ENCODE measurements around the gene CMIP. TPM values are rescaled to one million over a fixed set of nuclear protein-coding genes. Genes with fewer than 3 reads are reported as not detected.

Gene CMIP
- total RNA-seq, 1 experiment from 2014 or later, result 1.4 TPM

- DNase-seq, result no peak
- Histone ChIP-seq H3K27me3 (no peaks in the 10 kb centered on the region), H3K9me3 (no peaks in the 10 kb centered on the region), H3K36me3 (peaks cover 4% of the 10 kb centered on the region), H3K4me3 (no peak overlapping the region)
Measured at GRCh38 chr16:81511371-81511770, 66.8 kb downstream of the CMIP start.

- DNase-seq, result peak; percentile 65
- Histone ChIP-seq H3K27me3 (no peaks in the 10 kb centered on the region), H3K9me3 (no peaks in the 10 kb centered on the region), H3K4me3 (no peak overlapping the region), H3K36me3 (peaks cover 4% of the 10 kb centered on the region)
Measured at GRCh38 chr16:81513204-81514040, 68.8 kb downstream of the CMIP start.

GRCh38 chr16:81514041-81514559 lies 69.5 kb downstream of the CMIP start:
- Histone ChIP-seq H3K4me3 (no peak overlapping the region), H3K36me3 (peaks cover 4% of the 10 kb centered on the region), H3K27me3 (no peaks in the 10 kb centered on the region), H3K9me3 (no peaks in the 10 kb centered on the region)
- DNase-seq, result no peak

GRCh38 chr16:81514568-81515258 lies 70.1 kb downstream of the CMIP start:
- Histone ChIP-seq H3K9me3 (no peaks in the 10 kb centered on the region), H3K4me3 (no peak overlapping the region), H3K36me3 (peaks cover 4% of the 10 kb centered on the region), H3K27me3 (no peaks in the 10 kb centered on the region)
- DNase-seq, result no peak

- Histone ChIP-seq H3K27me3 (no peaks in the 10 kb centered on the region), H3K4me3 (no peak overlapping the region), H3K9me3 (no peaks in the 10 kb centered on the region), H3K36me3 (peaks cover 2% of the 10 kb centered on the region)
- DNase-seq, result no peak
Measured at GRCh38 chr16:81515281-81515680, 70.7 kb downstream of the CMIP start.

- Histone ChIP-seq H3K9me3 (no peaks in the 10 kb centered on the region), H3K4me3 (no peak overlapping the region), H3K27me3 (no peaks in the 10 kb centered on the region), H3K36me3 (no peaks in the 10 kb centered on the region; the same call in 1 of the 2 replicates)
- DNase-seq, result no peak
Measured at GRCh38 chr16:81515721-81516120, 71.1 kb downstream of the CMIP start.

GRCh38 chr16:81516478-81517149 lies 72.0 kb downstream of the CMIP start:
- Histone ChIP-seq H3K27me3 (no peaks in the 10 kb centered on the region), H3K4me3 (no peak overlapping the region), H3K9me3 (no peaks in the 10 kb centered on the region), H3K36me3 (no peaks in the 10 kb centered on the region; the same call in 1 of the 2 replicates)
- DNase-seq, result no peak

- no peaks in the 10 kb centered on the region for H3K27me3 ChIP-seq
- no peak overlapping the region for H3K4me3 ChIP-seq
- H3K9me3 ChIP-seq, result no peaks in the 10 kb centered on the region
- DNase-seq, result no peak
- H3K36me3 ChIP-seq, result no peaks in the 10 kb centered on the region; the same call in 1 of the 2 replicates
Measured at GRCh38 chr16:81517150-81517499, 72.5 kb downstream of the CMIP start.

GRCh38 chr16:81517629-81518438 lies 73.2 kb downstream of the CMIP start:
- H3K9me3 ChIP-seq, result no peaks in the 10 kb centered on the region
- no peak overlapping the region for H3K4me3 ChIP-seq
- H3K36me3 ChIP-seq, result no peaks in the 10 kb centered on the region; the same call in 1 of the 2 replicates
- no peaks in the 10 kb centered on the region for H3K27me3 ChIP-seq
- DNase-seq, result no peak

GRCh38 chr16:81518439-81518757 lies 73.8 kb downstream of the CMIP start:
- Histone ChIP-seq H3K36me3 (no peaks in the 10 kb centered on the region; the same call in 1 of the 2 replicates), H3K4me3 (no peak overlapping the region), H3K27me3 (no peaks in the 10 kb centered on the region), H3K9me3 (no peaks in the 10 kb centered on the region)
- DNase-seq, result no peak

- no peak for DNase-seq
- no peaks in the 10 kb centered on the region for H3K27me3 ChIP-seq
- no peaks in the 10 kb centered on the region for H3K9me3 ChIP-seq
- H3K36me3 ChIP-seq, result peaks cover 3% of the 10 kb centered on the region
- no peak overlapping the region for H3K4me3 ChIP-seq
Measured at GRCh38 chr16:81519301-81520150, 74.9 kb downstream of the CMIP start.

- Histone ChIP-seq H3K36me3 (peaks cover 3% of the 10 kb centered on the region), H3K27me3 (no peaks in the 10 kb centered on the region), H3K9me3 (no peaks in the 10 kb centered on the region), H3K4me3 (no peak overlapping the region)
- DNase-seq, result no peak
Measured at GRCh38 chr16:81520151-81520470, 75.5 kb downstream of the CMIP start.

- no peak overlapping the region for H3K4me3 ChIP-seq
- no peaks in the 10 kb centered on the region for H3K9me3 ChIP-seq
- no peak for DNase-seq
- H3K27me3 ChIP-seq, result no peaks in the 10 kb centered on the region
- H3K36me3 ChIP-seq, result peaks cover 3% of the 10 kb centered on the region
Measured at GRCh38 chr16:81520560-81521135, 76.0 kb downstream of the CMIP start.

GRCh38 chr16:81521141-81521626 lies 76.6 kb downstream of the CMIP start:
- DNase-seq, result no peak
- Histone ChIP-seq H3K36me3 (peaks cover 3% of the 10 kb centered on the region), H3K27me3 (no peaks in the 10 kb centered on the region), H3K9me3 (no peaks in the 10 kb centered on the region), H3K4me3 (no peak overlapping the region)

GRCh38 chr16:81522108-81522701 lies 77.6 kb downstream of the CMIP start:
- Histone ChIP-seq H3K36me3 (peaks cover 3% of the 10 kb centered on the region), H3K27me3 (no peaks in the 10 kb centered on the region), H3K9me3 (no peaks in the 10 kb centered on the region), H3K4me3 (no peak overlapping the region)
- no peak for DNase-seq

All from MG63 (cell line).